Measurements from ENCODE around the gene PTDSS2.
A peak's percentile ranks its signal among the peaks of the same experiment; 100 is the strongest.
"Not testable (repeated sequence)": the region's sequence is repeated elsewhere in the genome, so short reads cannot be mapped to it uniquely, and the experiment has no call there.

The PTDSS2 gene

DNA sequence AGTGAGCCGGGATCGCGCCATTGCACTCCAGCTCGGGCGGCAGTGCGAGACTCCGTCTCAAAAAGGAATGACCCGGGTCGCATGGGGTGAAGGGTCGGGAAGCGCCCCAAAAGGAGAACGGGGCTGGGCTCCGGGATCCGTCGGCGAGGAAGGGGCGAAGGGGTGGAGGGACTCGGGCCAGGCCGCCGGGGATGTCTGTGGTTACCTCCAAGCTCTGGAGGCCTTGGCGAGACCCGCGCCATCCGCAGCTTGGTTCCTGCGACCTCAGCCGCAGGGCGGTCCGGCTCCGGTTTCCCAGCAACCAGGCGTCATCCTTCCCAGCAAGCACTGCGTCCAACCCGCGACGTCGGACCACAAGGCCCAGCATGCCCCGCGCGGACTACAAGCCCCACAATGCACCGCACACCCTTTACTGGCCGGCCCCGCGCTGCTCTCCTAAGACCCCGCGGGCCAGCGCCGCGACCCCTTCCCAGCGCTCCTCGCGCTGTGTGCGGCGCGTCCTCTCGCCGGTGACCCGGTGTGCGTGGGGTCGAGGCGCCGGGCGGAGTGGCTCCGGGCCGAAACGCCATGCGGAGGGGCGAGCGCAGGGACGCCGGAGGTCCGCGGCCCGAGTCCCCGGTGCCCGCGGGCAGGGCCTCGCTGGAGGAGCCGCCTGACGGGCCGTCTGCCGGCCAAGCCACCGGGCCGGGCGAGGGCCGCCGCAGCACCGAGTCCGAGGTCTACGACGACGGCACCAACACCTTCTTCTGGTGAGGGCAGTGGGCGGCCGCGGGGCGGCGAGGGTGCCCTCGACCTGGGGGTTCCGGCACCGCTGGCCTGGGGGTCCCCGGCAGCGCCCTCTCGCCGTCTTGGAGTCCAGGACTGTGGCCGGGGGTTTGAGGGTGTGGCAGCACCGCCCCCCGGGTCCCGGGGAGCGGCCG lies at the start of gene PTDSS2:
Gene PTDSS2, plus strand, starts transcription at position 391 of the 920 bp plus-strand sequence. Its CDS starts 177 bp downstream, at position 568.
- TF ChIP-seq Cebpa-rat (IDR thresholded peaks at IDR 0.05), result no peak
- Histone ChIP-seq H3K9ac (peak within 1 kb of the TSS; percentile 90), H4K20me1 (peaks cover 48% of the 10 kb centered on the region), H3K36me3 (peaks cover 39% of the 10 kb centered on the region), H3K4me1 (peaks cover 48% of the 10 kb centered on the region), H3K27me3 (no peaks in the 10 kb centered on the region), H3K27ac (peak within 1 kb of the TSS; percentile 81), H3K4me3 (peak within 1 kb of the TSS; percentile 96), H3K9me3 (no peaks in the 10 kb centered on the region), H3K4me2 (peak within 1 kb of the TSS; percentile 96)

DNA sequence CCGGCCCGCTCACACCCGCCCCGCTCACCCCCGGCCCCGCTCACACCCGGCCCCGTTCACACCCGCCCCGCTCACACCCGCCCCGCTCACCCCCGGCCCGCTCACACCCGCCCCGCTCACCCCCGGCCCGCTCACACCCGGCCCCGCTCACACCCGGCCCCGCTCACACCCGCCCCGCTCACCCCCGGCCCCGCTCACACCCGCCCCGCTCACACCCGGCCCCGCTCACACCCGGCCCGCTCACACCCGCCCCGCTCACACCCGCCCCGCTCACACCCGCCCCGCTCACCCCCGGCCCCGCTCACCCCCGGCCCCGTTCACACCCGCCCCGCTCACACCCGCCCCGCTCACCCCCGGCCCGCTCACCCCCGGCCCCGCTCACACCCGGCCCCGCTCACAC lies 48.9 kb upstream of the PTDSS2 start:
- Histone ChIP-seq H3K27me3 (peaks cover 16% of the 10 kb centered on the region), H3K4me1 (peaks cover 27% of the 10 kb centered on the region)
- H3K27ac ChIP-seq, H3K9ac ChIP-seq, H3K4me3 ChIP-seq, H3K36me3 ChIP-seq, H4K20me1 ChIP-seq, H3K9me3 ChIP-seq, H3K4me2 ChIP-seq: not testable (repeated sequence)

GRCh38 chr11:403021-403760 lies 46.9 kb upstream of the PTDSS2 start:
- no peak overlapping the region for H3K27ac ChIP-seq
- peaks cover 30% of the 10 kb centered on the region for H3K4me1 ChIP-seq
- H3K4me2 ChIP-seq, result no peak overlapping the region
- H3K9ac ChIP-seq, result no peak overlapping the region
- peaks cover 10% of the 10 kb centered on the region for H4K20me1 ChIP-seq
- H3K27me3 ChIP-seq, result peaks cover 16% of the 10 kb centered on the region
- no peak for TF ChIP-seq Cebpa-rat (IDR thresholded peaks at IDR 0.05)
- H3K36me3 ChIP-seq, result 0 out of 2 replicates have a peak, but pooled peaks cover 3% of the 10 kb centered on the region
- H3K4me3 ChIP-seq, result no peak overlapping the region
- peaks cover 9% of the 10 kb centered on the region for H3K9me3 ChIP-seq

GRCh38 chr11:403761-404431 lies 46.2 kb upstream of the PTDSS2 start:
- peaks cover 14% of the 10 kb centered on the region for H3K27me3 ChIP-seq

GRCh38 chr11:404551-405264 lies 45.4 kb upstream of the PTDSS2 start:
- Histone ChIP-seq H3K36me3 (peaks cover 3% of the 10 kb centered on the region; the same call in 1 of the 2 replicates), H3K9me3 (peaks cover 7% of the 10 kb centered on the region), H3K4me3 (no peak overlapping the region), H3K9ac (0 out of 2 replicates have a peak overlapping the region, but pooled peaks have one; percentile 6), H3K4me1 (peaks cover 45% of the 10 kb centered on the region), H3K27me3 (peaks cover 9% of the 10 kb centered on the region), H3K27ac (no peak overlapping the region), H3K4me2 (no peak overlapping the region), H4K20me1 (peaks cover 10% of the 10 kb centered on the region)
- no peak for TF ChIP-seq Cebpa-rat (IDR thresholded peaks at IDR 0.05)

More at GRCh38 chr11:403761-404431, 46.2 kb upstream of the PTDSS2 start:
- no peak for TF ChIP-seq Cebpa-rat (IDR thresholded peaks at IDR 0.05)
- no peak overlapping the region for H3K9ac ChIP-seq
- H3K4me2 ChIP-seq, result no peak overlapping the region
- H4K20me1 ChIP-seq, result peaks cover 10% of the 10 kb centered on the region
- H3K4me1 ChIP-seq, result peaks cover 37% of the 10 kb centered on the region
- no peak overlapping the region for H3K4me3 ChIP-seq
- peaks cover 9% of the 10 kb centered on the region for H3K9me3 ChIP-seq
- peaks cover 3% of the 10 kb centered on the region; the same call in 1 of the 2 replicates for H3K36me3 ChIP-seq
- no peak overlapping the region for H3K27ac ChIP-seq

- H3K27ac ChIP-seq, result peak overlapping the region; percentile 80; the same call in 1 of the 2 replicates
- H3K9ac ChIP-seq, result peak overlapping the region; percentile 61; the same call in 1 of the 2 replicates
- H3K9me3 ChIP-seq, result peaks cover under 1% of the 10 kb centered on the region; the same call in 1 of the 2 replicates
- H4K20me1 ChIP-seq, result peaks cover 10% of the 10 kb centered on the region
- peaks cover 3% of the 10 kb centered on the region; the same call in 1 of the 2 replicates for H3K36me3 ChIP-seq
- TF ChIP-seq Cebpa-rat (IDR thresholded peaks at IDR 0.05), result no peak
- peaks cover 51% of the 10 kb centered on the region for H3K4me1 ChIP-seq
- H3K4me2 ChIP-seq, result peak overlapping the region; percentile 84
- peaks cover 1% of the 10 kb centered on the region for H3K27me3 ChIP-seq
- H3K4me3 ChIP-seq, result no peak overlapping the region
These were observed 44.6 kb upstream of the PTDSS2 start for GRCh38 chr11:405323-405953.

DNA sequence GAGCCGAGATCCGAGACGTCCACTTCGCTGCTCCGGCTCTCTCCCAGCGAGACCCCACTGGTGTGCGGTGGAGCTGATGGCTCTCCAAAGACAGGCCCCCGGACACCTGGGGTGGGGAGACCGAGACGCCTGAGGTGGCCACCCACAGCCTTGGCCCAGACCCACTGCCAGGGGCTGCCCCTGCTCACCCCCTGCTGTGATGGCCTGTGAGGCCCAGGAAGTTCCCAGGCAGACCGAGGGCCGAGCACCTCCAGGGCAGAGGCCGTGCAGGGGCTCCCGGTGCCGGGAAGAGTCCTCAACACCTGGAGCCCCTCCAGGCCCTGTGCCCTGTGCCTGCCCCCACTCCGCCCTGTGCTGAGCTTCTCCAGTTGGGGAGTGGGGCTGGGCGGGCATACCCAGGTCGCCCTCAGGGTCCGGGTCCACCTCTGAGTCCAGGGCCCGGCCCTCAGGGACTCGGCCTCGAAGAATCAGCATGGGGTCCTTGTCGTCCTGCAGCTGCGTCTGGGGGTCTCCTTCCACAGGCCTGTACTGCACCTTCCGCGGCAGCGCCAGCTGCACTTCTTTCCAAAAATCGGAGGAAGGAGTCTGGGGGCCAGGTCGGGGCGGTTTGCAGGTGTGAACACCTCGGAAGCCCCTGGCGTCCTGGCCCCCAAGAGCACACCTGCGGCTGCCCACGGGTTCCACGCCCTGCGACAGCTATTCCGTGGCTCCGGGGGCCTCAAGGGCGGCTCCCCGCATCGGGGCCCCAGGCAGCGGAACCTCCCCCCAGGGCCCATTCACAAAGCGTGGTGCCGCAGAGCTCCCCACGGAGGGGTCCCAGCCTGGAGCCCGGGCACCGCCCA lies 43.9 kb upstream of the PTDSS2 start:
- Histone ChIP-seq H3K27me3 (no peaks in the 10 kb centered on the region), H3K9me3 (no peaks in the 10 kb centered on the region), H3K36me3 (peaks cover 3% of the 10 kb centered on the region; the same call in 1 of the 2 replicates), H3K27ac (peak overlapping the region; percentile 80), H3K4me1 (peaks cover 51% of the 10 kb centered on the region), H3K4me3 (peak overlapping the region; percentile 65), H4K20me1 (peaks cover 10% of the 10 kb centered on the region), H3K4me2 (peak overlapping the region; percentile 84), H3K9ac (peak overlapping the region; percentile 61)
- no peak for TF ChIP-seq Cebpa-rat (IDR thresholded peaks at IDR 0.05)

All from BLaER1 (cell line).